A549 treated with Mapracorat at 1 μM for 4 hours (cell line): ENCODE data around the gene VWDE. TPM values are rescaled to one million over a fixed set of nuclear protein-coding genes. Genes with fewer than 3 reads are reported as not detected.

ENCODE experiments used
- total RNA-seq: library from RNA; stranded (reverse); fragments of 200-300 nt; extraction: Qiagen RNA extraction; gene quantifications from 5 replicates; pipeline ENCODE4 v1.2.3, GENCODE V29; 2022

VWDE gene
- total RNA-seq, result 0.28 to 1.4 TPM (median 0.58 TPM) in 5 replicates

DNA sequence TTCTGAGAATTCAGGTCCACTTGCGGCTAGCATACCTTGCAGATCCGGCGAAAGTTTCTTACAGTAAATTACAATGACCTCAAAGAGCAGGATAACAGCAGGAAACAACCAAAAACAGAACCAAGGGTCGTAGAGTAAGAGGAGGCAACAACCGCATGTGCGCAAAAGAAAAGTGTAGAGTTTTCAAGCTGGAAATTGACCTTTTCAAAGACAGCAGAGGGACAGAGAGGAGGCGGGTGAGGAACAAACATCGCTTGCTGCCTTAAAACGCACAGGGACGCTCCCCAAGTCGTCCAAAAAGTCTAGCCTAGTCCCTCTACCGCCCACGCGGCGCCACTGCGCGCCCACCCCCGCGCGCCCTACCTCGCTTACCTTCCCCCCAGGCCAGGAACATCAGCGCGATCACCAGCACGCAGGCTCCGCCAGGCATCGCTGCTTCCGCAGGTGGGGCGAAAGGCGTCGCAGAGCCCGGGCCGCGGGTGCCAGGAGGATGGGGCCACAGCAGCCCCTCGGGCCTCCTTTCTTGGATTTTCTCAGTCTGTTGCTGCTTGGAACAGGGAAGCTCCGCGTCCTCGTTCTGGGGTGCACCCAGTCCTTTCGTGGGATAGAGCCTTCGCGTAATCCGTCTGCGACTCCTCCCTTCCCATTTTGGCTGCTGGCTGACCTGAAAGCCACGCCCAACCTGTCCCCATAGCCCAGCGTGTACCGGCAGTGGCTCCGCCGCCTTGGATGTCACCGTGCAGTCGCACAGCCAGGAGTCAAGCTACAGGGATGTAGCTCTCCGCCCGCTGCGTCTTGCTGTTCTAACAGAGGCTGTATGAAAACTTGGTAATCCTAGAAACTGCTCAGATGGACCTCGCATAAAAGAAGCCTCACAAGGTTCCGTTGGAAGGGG lies at the start of gene VWDE:
Gene VWDE, minus strand, starts transcription at position 579 of the 895 bp plus-strand sequence. Its CDS starts 149 bp downstream, at position 430.

Other genes starting within 250 kb of the VWDE start
- gene TMEM106B, start 192.6 kb downstream of the VWDE start, total RNA-seq, result 29.0 to 40.1 TPM (median 34.2 TPM) in 5 replicates
- gene SCIN, start 166.9 kb upstream of the VWDE start, total RNA-seq, result 0.26 to 0.53 TPM (median 0.32 TPM) in 5 replicates